WTC11 (cell line): ENCODE measurements around the gene ACSF2. TPM values are rescaled to one million over a fixed set of nuclear protein-coding genes. Genes with fewer than 3 reads are reported as not detected.

Experiments used
- ATAC-seq: fragments of 200-7000 bp; cut with Tn5 transposase; 2 replicates; pipeline ENCODE4 v1.10.0; 2021; ENCODE audit warnings: mild to moderate bottlenecking, moderate library complexity
- CTCF ChIA-PET: fragments of 300-600 bp; sonication (Branson Sonifier 250); formaldehyde crosslinking; loops from one replicate; lab custom pipeline; 2021; ENCODE audit warnings: antibody characterized with exemption; lab: Charles Lee
- POLR2A ChIA-PET: fragments of 350-600 bp; sonication (Branson Sonifier 250); formaldehyde crosslinking; loops from one replicate; lab custom pipeline; 2021; ENCODE audit warnings: antibody characterized with exemption; lab: Charles Lee
- DNase-seq: peaks from one replicate; pipeline ENCODE4 v3.0.0; 2021; ENCODE audit warnings: low spot score
- H3K27ac Mint-ChIP-seq: 2 replicates; pipeline ENCODE4 v1.8.0; 2021; ENCODE audit warnings: mixed read lengths
- H3K27me3 Mint-ChIP-seq: 2 replicates; pipeline ENCODE4 v1.8.0; 2021; ENCODE audit warnings: low read depth, mild to moderate bottlenecking, moderate library complexity, mixed read lengths
- H3K36me3 Mint-ChIP-seq: 2 replicates; pipeline ENCODE4 v1.8.0; 2021; ENCODE audit warnings: mixed read lengths
- H3K4me1 Mint-ChIP-seq: 2 replicates; pipeline ENCODE4 v1.8.0; 2022; ENCODE audit warnings: mixed read lengths
- H3K4me3 Mint-ChIP-seq: 2 replicates; pipeline ENCODE4 v1.8.0; 2021; ENCODE audit warnings: mild to moderate bottlenecking, moderate library complexity, mixed read lengths
- H3K9me3 Mint-ChIP-seq: 2 replicates; pipeline ENCODE4 v1.8.0; 2021; ENCODE audit warnings: mixed read lengths
- ATF6 ChIP-seq: sonication (generic); formaldehyde crosslinking; IDR thresholded peaks from 2 replicates; pipeline ENCODE4 v1.8.1; 2023; ENCODE audit warnings: mild to moderate bottlenecking, missing genetic modification reagents
- CDX4 ChIP-seq: fragments of 250-450 bp; sonication (Bioruptor Pico); IDR thresholded peaks from 2 replicates; pipeline ENCODE4 v1.9.0; 2021; ENCODE audit warnings: moderate library complexity, mild to moderate bottlenecking, inconsistent platforms, borderline replicate concordance
- E2F4 ChIP-seq: sonication (generic); formaldehyde crosslinking; IDR thresholded peaks from 2 replicates; pipeline ENCODE4 v1.8.1; 2022; ENCODE audit warnings: low read depth, mild to moderate bottlenecking, moderate library complexity, missing genetic modification reagents, borderline replicate concordance
- EMX1 ChIP-seq: fragments of 250-450 bp; sonication (Bioruptor Pico); IDR thresholded peaks from 2 replicates; pipeline ENCODE4 v1.8.0; 2021; ENCODE audit warnings: mild to moderate bottlenecking
- FOXJ3 ChIP-seq: sonication (generic); formaldehyde crosslinking; IDR thresholded peaks from 2 replicates; pipeline ENCODE4 v1.9.0; 2021; ENCODE audit warnings: missing genetic modification reagents, mild to moderate bottlenecking, borderline replicate concordance
- FOXK1 ChIP-seq: sonication (generic); formaldehyde crosslinking; IDR thresholded peaks from 2 replicates; pipeline ENCODE4 v1.8.0; 2022; ENCODE audit warnings: mild to moderate bottlenecking, moderate library complexity, missing genetic modification reagents
- NFYB ChIP-seq: sonication (generic); formaldehyde crosslinking; conservative IDR thresholded peaks from 2 replicates; pipeline ENCODE4 v1.8.0; 2022; ENCODE audit warnings: low read depth, missing genetic modification reagents
- NR1H2 ChIP-seq: sonication (generic); formaldehyde crosslinking; IDR thresholded peaks from 2 replicates; pipeline ENCODE4 v1.9.0; 2021; ENCODE audit warnings: mild to moderate bottlenecking, moderate library complexity, missing genetic modification reagents
- OVOL2 ChIP-seq: fragments of 250-450 bp; sonication (Bioruptor Pico); IDR thresholded peaks from 2 replicates; pipeline ENCODE4 v1.9.0; 2021; ENCODE audit warnings: mild to moderate bottlenecking, borderline replicate concordance
- PRDM15 ChIP-seq: sonication (generic); formaldehyde crosslinking; IDR thresholded peaks from 2 replicates; pipeline ENCODE4 v1.8.0; 2022; ENCODE audit warnings: missing genetic modification reagents
- PREB ChIP-seq: sonication (generic); formaldehyde crosslinking; IDR thresholded peaks from 2 replicates; pipeline ENCODE4 v1.8.1; 2022; ENCODE audit warnings: mild to moderate bottlenecking, missing genetic modification reagents, moderate library complexity, borderline replicate concordance
- RELA ChIP-seq: sonication (generic); formaldehyde crosslinking; IDR thresholded peaks from 2 replicates; pipeline ENCODE4 v1.8.1; 2022; ENCODE audit warnings: missing genetic modification reagents, mild to moderate bottlenecking, borderline replicate concordance
- SP1 ChIP-seq: sonication (generic); formaldehyde crosslinking; conservative IDR thresholded peaks from 2 replicates; pipeline ENCODE4 v1.8.1; 2022; ENCODE audit warnings: missing genetic modification reagents
- TEAD1 ChIP-seq: sonication (generic); formaldehyde crosslinking; IDR thresholded peaks from 2 replicates; pipeline ENCODE4 v1.8.0; 2022; ENCODE audit warnings: mild to moderate bottlenecking, missing genetic modification reagents
- ZBTB43 ChIP-seq: sonication (generic); formaldehyde crosslinking; IDR thresholded peaks from 2 replicates; pipeline ENCODE4 v1.8.1; 2023; ENCODE audit warnings: mild to moderate bottlenecking, missing genetic modification reagents
- ZNF317 ChIP-seq: sonication (generic); formaldehyde crosslinking; IDR thresholded peaks from 2 replicates; pipeline ENCODE4 v1.8.1; 2023; ENCODE audit warnings: low read depth, mild to moderate bottlenecking, moderate library complexity, missing genetic modification reagents, borderline replicate concordance
- ZNF425 ChIP-seq: fragments of 250-450 bp; sonication (Bioruptor Pico); conservative IDR thresholded peaks from 2 replicates; pipeline ENCODE4 v1.9.0; 2021; ENCODE audit warnings: mild to moderate bottlenecking
- ZNF512 ChIP-seq: sonication (generic); formaldehyde crosslinking; IDR thresholded peaks from 2 replicates; pipeline ENCODE4 v1.8.1; 2022; ENCODE audit warnings: missing genetic modification reagents, borderline replicate concordance
- total RNA-seq: library from RNA; stranded (reverse); gene quantifications from 3 replicates; pipeline ENCODE4 v1.2.3, GENCODE V29; 2021

Gene ACSF2
- total RNA-seq, 1 experiment from 2014 or later = 19.9 TPM

- ChIA-PET POLR2A (interaction anchor here (1.2 kb wide), 1 partner anchor 58 kb away, joined by 4 read pairs; the partner anchor contains the start of gene CACNA1G), CTCF (interaction anchor here (1.2 to 4.6 kb wide), 8 partner anchors 14 to 302 kb away, joined by 3 to 35 read pairs (median 12); partner anchors contain the start of genes EPN3, LRRC59 and RSAD1)
- Mint-ChIP-seq H3K27ac (no peak overlapping the region), H3K9me3 (no peaks in the 10 kb centered on the region), H3K4me3 (no peak overlapping the region), H3K27me3 (no peaks in the 10 kb centered on the region), H3K4me1 (peaks cover 8% of the 10 kb centered on the region), H3K36me3 (no peaks in the 10 kb centered on the region)
- DNase-seq (no peak), ATAC-seq (no peak)
- TF ChIP-seq SP1 (CRISPR knock-in tag) (no peak), FOXJ3 (no peak), EMX1 (no peak), PREB (no peak), ATF6 (CRISPR knock-in tag) (no peak), OVOL2 (CRISPR knock-in tag) (no peak), TEAD1 (CRISPR knock-in tag) (no peak), ZNF512 (CRISPR knock-in tag) (no peak), PRDM15 (CRISPR knock-in tag) (no peak), NFYB (CRISPR knock-in tag) (no peak), ZNF425 (no peak), CDX4 (CRISPR knock-in tag) (no peak), E2F4 (CRISPR knock-in tag) (no peak), RELA (CRISPR knock-in tag) (no peak), ZNF317 (CRISPR knock-in tag) (no peak), NR1H2 (CRISPR knock-in tag) (no peak), FOXK1 (CRISPR knock-in tag) (no peak), ZBTB43 (CRISPR knock-in tag) (no peak)
Measured at GRCh38 chr17:50502301-50502990, 76.4 kb downstream of the ACSF2 start.
